ENCODE measurements around the gene GSPT2. TPM values are rescaled to one million over a fixed set of nuclear protein-coding genes. Genes with fewer than 3 reads are reported as not detected.

GSPT2 gene
- total RNA-seq, 1 donor = 7.2 TPM

DNA sequence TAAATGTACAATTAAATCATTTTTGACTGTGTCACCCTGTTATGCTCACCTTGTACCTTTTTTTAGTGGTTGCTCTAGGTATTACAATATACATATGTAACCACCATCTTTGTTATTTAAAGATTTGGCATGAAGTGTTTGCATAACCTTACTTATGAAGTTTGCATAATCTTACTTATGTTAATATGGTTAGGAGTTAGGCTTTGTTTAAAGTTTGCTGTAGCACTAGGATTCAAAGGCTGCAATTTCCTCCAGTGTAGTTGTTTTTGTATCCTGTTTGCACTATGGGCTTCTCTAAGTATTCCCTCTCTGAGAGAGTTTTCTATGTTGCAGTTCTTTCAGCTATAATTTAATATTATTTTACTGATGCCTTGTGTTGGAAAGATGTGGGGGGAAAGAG is 15.0 kb upstream of the GSPT2 start:
- TF ChIP-seq, protein P1, sequence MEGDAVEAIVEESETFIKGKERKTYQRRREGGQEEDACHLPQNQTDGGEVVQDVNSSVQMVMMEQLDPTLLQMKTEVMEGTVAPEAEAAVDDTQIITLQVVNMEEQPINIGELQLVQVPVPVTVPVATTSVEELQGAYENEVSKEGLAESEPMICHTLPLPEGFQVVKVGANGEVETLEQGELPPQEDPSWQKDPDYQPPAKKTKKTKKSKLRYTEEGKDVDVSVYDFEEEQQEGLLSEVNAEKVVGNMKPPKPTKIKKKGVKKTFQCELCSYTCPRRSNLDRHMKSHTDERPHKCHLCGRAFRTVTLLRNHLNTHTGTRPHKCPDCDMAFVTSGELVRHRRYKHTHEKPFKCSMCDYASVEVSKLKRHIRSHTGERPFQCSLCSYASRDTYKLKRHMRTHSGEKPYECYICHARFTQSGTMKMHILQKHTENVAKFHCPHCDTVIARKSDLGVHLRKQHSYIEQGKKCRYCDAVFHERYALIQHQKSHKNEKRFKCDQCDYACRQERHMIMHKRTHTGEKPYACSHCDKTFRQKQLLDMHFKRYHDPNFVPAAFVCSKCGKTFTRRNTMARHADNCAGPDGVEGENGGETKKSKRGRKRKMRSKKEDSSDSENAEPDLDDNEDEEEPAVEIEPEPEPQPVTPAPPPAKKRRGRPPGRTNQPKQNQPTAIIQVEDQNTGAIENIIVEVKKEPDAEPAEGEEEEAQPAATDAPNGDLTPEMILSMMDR (IDR thresholded peaks at IDR 0.05; ENCODE audit: extremely low read depth, low read depth, low read length) = no peak
- no peak for DNase-seq (ENCODE audit: insufficient read length, low spot score, missing footprints)
- no peak overlapping the region for H3K4me3 ChIP-seq (ENCODE audit: insufficient read depth, low read length)

DNA sequence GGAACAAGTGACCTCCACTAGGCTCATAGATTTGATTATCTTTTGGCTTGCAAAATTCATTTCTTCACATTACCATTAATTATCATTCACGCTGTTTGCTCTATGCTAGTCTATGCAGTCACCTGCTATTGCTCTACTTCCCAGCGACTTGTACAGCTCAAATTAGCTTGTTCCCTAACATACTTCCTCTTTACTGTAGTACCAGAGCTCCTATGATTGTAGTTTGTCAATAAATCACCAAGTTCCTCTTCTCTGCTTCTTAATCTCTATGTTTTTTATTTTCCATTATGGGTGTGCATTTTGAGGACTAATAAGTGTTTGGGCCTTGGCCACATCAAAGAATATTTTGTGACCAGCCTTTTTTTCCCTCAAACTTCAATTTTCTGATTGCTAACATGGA is 6.2 kb upstream of the GSPT2 start:
- no peaks in the 10 kb centered on the region for H3K4me1 ChIP-seq (ENCODE audit: insufficient read depth, low read length)
- TF ChIP-seq, protein P1 (IDR thresholded peaks at IDR 0.05; ENCODE audit: extremely low read depth, low read depth, low read length) = no peak

More for the DNA sequence above, 15.0 kb upstream of the GSPT2 start:
- H3K36me3 ChIP-seq (ENCODE audit: insufficient read depth, low read length) = no peaks in the 10 kb centered on the region
- H3K9me3 ChIP-seq (ENCODE audit: low read depth, low read length) = no peaks in the 10 kb centered on the region
- H3K4me2 ChIP-seq (ENCODE audit: insufficient read depth, low read length) = no peak overlapping the region
- H3K79me2 ChIP-seq (ENCODE audit: insufficient read depth, low read length) = no peaks in the 10 kb centered on the region
- H4K20me1 ChIP-seq (ENCODE audit: insufficient read depth, low read length) = no peaks in the 10 kb centered on the region
- H2AFZ ChIP-seq (ENCODE audit: low read length) = no peak overlapping the region
- no peak overlapping the region for H3K27ac ChIP-seq (ENCODE audit: low read depth, low read length)
- H3K27me3 ChIP-seq (ENCODE audit: insufficient read depth, low read length) = peaks cover 10% of the 10 kb centered on the region
- H3K4me1 ChIP-seq (ENCODE audit: insufficient read depth, low read length) = no peaks in the 10 kb centered on the region

DNA sequence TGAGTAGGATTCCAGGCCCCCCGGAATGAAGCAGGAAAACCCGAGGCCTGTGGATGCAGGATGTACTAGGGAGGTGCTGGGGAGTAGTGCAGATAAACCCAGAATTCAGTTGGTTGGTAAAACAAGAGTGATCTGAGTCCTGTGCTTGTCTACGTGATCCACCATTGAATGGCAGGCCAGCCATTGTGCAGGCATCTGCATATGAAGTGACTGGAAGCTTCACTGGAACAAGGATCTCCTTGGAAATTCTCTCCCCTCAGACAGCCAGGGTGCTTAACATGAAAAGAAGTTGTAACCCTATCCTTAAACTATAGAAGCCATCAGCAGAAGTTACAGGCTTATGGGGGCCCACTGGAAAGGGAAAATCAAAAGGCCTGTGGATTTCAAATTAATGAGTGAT is 656 bp upstream of the GSPT2 start:
- peak overlapping the region; percentile 79 for H3K4me3 ChIP-seq (ENCODE audit: insufficient read depth, low read length)
- peak overlapping the region; percentile 92 for H2AFZ ChIP-seq (ENCODE audit: low read length)
- peaks cover 19% of the 10 kb centered on the region for H3K27me3 ChIP-seq (ENCODE audit: insufficient read depth, low read length)
- DNase-seq (ENCODE audit: insufficient read length, low spot score, missing footprints) = no peak
- peaks cover 5% of the 10 kb centered on the region for H3K4me1 ChIP-seq (ENCODE audit: insufficient read depth, low read length)
- no peak overlapping the region for H3K27ac ChIP-seq (ENCODE audit: low read depth, low read length)
- peaks cover 13% of the 10 kb centered on the region for H3K79me2 ChIP-seq (ENCODE audit: insufficient read depth, low read length)
- TF ChIP-seq, protein P1 (IDR thresholded peaks at IDR 0.05; ENCODE audit: extremely low read depth, low read depth, low read length) = no peak
- peaks cover 5% of the 10 kb centered on the region for H4K20me1 ChIP-seq (ENCODE audit: insufficient read depth, low read length)
- peaks cover 3% of the 10 kb centered on the region for H3K36me3 ChIP-seq (ENCODE audit: insufficient read depth, low read length)
- peak overlapping the region; percentile 82 for H3K4me2 ChIP-seq (ENCODE audit: insufficient read depth, low read length)
- H3K9me3 ChIP-seq (ENCODE audit: low read depth, low read length) = no peaks in the 10 kb centered on the region

More for the DNA sequence above, 6.2 kb upstream of the GSPT2 start:
- DNase-seq (ENCODE audit: insufficient read length, low spot score, missing footprints) = no peak
- H3K4me2 ChIP-seq (ENCODE audit: insufficient read depth, low read length) = no peak overlapping the region
- no peaks in the 10 kb centered on the region for H3K79me2 ChIP-seq (ENCODE audit: insufficient read depth, low read length)
- H3K27ac ChIP-seq (ENCODE audit: low read depth, low read length) = no peak overlapping the region
- no peak overlapping the region for H2AFZ ChIP-seq (ENCODE audit: low read length)
- H3K27me3 ChIP-seq (ENCODE audit: insufficient read depth, low read length) = peaks cover 19% of the 10 kb centered on the region
- H3K36me3 ChIP-seq (ENCODE audit: insufficient read depth, low read length) = no peaks in the 10 kb centered on the region
- no peaks in the 10 kb centered on the region for H4K20me1 ChIP-seq (ENCODE audit: insufficient read depth, low read length)
- no peak overlapping the region for H3K4me3 ChIP-seq (ENCODE audit: insufficient read depth, low read length)
- no peaks in the 10 kb centered on the region for H3K9me3 ChIP-seq (ENCODE audit: low read depth, low read length)

DNA sequence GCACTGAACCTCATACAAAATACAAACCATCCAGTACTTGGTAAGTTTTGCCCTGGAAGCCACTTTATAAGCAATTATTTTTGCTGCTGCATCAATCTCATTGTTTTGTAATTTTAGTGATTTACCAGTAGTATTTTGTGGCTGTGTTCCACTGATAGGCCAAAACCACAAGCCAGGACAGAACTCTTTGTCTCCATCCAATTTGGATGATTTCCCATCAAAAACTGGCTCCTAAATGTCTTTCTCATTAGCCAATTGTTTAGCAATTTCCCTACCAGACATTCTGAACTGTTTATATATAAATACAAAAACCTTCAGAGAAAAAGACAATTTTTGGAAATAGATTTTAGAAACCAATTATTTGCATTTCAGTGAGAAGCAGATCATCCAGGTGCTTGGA is 4.4 kb downstream of the GSPT2 start:
- no peak for DNase-seq (ENCODE audit: insufficient read length, low spot score, missing footprints)
- peaks cover 13% of the 10 kb centered on the region for H3K79me2 ChIP-seq (ENCODE audit: insufficient read depth, low read length)

More for the DNA sequence above, 4.4 kb downstream of the GSPT2 start:
- no peak overlapping the region for H3K4me2 ChIP-seq (ENCODE audit: insufficient read depth, low read length)
- no peaks in the 10 kb centered on the region for H3K9me3 ChIP-seq (ENCODE audit: low read depth, low read length)
- no peaks in the 10 kb centered on the region for H3K27me3 ChIP-seq (ENCODE audit: insufficient read depth, low read length)
- H3K27ac ChIP-seq (ENCODE audit: low read depth, low read length) = no peak overlapping the region
- peaks cover 3% of the 10 kb centered on the region for H3K36me3 ChIP-seq (ENCODE audit: insufficient read depth, low read length)
- H3K4me1 ChIP-seq (ENCODE audit: insufficient read depth, low read length) = peaks cover 5% of the 10 kb centered on the region
- H3K4me3 ChIP-seq (ENCODE audit: insufficient read depth, low read length) = no peak overlapping the region
- TF ChIP-seq, protein P1 (IDR thresholded peaks at IDR 0.05; ENCODE audit: extremely low read depth, low read depth, low read length) = no peak
- no peak overlapping the region for H2AFZ ChIP-seq (ENCODE audit: low read length)
- H4K20me1 ChIP-seq (ENCODE audit: insufficient read depth, low read length) = peaks cover 5% of the 10 kb centered on the region

Measured in osteoblast (primary cell).